T-helper 1 cell treated with Interleukin-12 subunit alpha and Interleukin-12 subunit beta and Interleukin-4 antibody, amounts not matched to agents 30 μg/mL and 1 μg/mL, for 36 hours (primary cell): ENCODE data around the gene RNF17.
"Not testable (repeated sequence)": the region's sequence is repeated elsewhere in the genome, so short reads cannot be mapped to it uniquely, and the experiment has no call there.

ENCODE experiments used
- H3K27ac Mint-ChIP-seq: one replicate; pipeline ENCODE4 v1.8.0; 2021; ENCODE audit warnings: mild to moderate bottlenecking, mixed read lengths
- H3K27me3 Mint-ChIP-seq: one replicate; pipeline ENCODE4 v1.8.0; 2021; ENCODE audit warnings: low read depth, mixed read lengths
- H3K36me3 Mint-ChIP-seq: one replicate; pipeline ENCODE4 v1.8.0; 2021; ENCODE audit warnings: low read depth, mixed read lengths
- H3K4me1 Mint-ChIP-seq: one replicate; pipeline ENCODE4 v1.8.0; 2021; ENCODE audit warnings: low read depth, mixed read lengths
- H3K4me3 Mint-ChIP-seq: one replicate; pipeline ENCODE4 v1.8.0; 2021; ENCODE audit warnings: mild to moderate bottlenecking, moderate library complexity, mixed read lengths
- H3K9me3 Mint-ChIP-seq: one replicate; pipeline ENCODE4 v1.8.0; 2021; ENCODE audit warnings: mixed read lengths

Gene RNF17

GRCh38 chr13:24763596-24764275 lies at the start of gene RNF17:
RNF17 (plus strand) TSS chr13:24764169; CDS start chr13:24764204, 35 bp downstream.
- Mint-ChIP-seq H3K4me3 (no peak within 1 kb of the TSS), H3K36me3 (no peaks in the 10 kb centered on the region), H3K9me3 (no peaks in the 10 kb centered on the region), H3K27ac (no peak within 1 kb of the TSS), H3K4me1 (no peaks in the 10 kb centered on the region), H3K27me3 (peaks cover 20% of the 10 kb centered on the region)

GRCh38 chr13:24716011-24716410 lies 48.0 kb upstream of the RNF17 start:
- H3K4me1 Mint-ChIP-seq, result peaks cover 11% of the 10 kb centered on the region
- no peak overlapping the region for H3K27ac Mint-ChIP-seq
- H3K9me3 Mint-ChIP-seq, result no peaks in the 10 kb centered on the region
- no peaks in the 10 kb centered on the region for H3K36me3 Mint-ChIP-seq
- no peak overlapping the region for H3K4me3 Mint-ChIP-seq
- H3K27me3 Mint-ChIP-seq, result peaks cover 31% of the 10 kb centered on the region

GRCh38 chr13:24716446-24716845 lies 47.5 kb upstream of the RNF17 start:
- peaks cover 29% of the 10 kb centered on the region for H3K27me3 Mint-ChIP-seq
- no peaks in the 10 kb centered on the region for H3K9me3 Mint-ChIP-seq
- no peaks in the 10 kb centered on the region for H3K36me3 Mint-ChIP-seq
- no peak overlapping the region for H3K4me3 Mint-ChIP-seq
- peaks cover 10% of the 10 kb centered on the region for H3K4me1 Mint-ChIP-seq
- H3K27ac Mint-ChIP-seq, result no peak overlapping the region

- H3K4me3 Mint-ChIP-seq, result no peak overlapping the region
- H3K27ac Mint-ChIP-seq, result no peak overlapping the region
- H3K27me3 Mint-ChIP-seq, result peaks cover 30% of the 10 kb centered on the region
- H3K9me3 Mint-ChIP-seq, result no peaks in the 10 kb centered on the region
- no peaks in the 10 kb centered on the region for H3K36me3 Mint-ChIP-seq
- peaks cover 9% of the 10 kb centered on the region for H3K4me1 Mint-ChIP-seq
Measured at GRCh38 chr13:24717217-24717616, 46.8 kb upstream of the RNF17 start.

- H3K4me3 Mint-ChIP-seq, result no peak overlapping the region
- H3K27me3 Mint-ChIP-seq, result peaks cover 27% of the 10 kb centered on the region
- H3K9me3 Mint-ChIP-seq, result no peaks in the 10 kb centered on the region
- no peak overlapping the region for H3K27ac Mint-ChIP-seq
- peaks cover 9% of the 10 kb centered on the region for H3K4me1 Mint-ChIP-seq
- no peaks in the 10 kb centered on the region for H3K36me3 Mint-ChIP-seq
Measured at GRCh38 chr13:24718192-24718965, 45.6 kb upstream of the RNF17 start.

- Mint-ChIP-seq H3K4me3 (no peak overlapping the region), H3K27me3 (peaks cover 29% of the 10 kb centered on the region), H3K9me3 (no peaks in the 10 kb centered on the region), H3K4me1 (peaks cover 9% of the 10 kb centered on the region), H3K36me3 (no peaks in the 10 kb centered on the region), H3K27ac (no peak overlapping the region)
Measured at GRCh38 chr13:24719139-24719538, 44.8 kb upstream of the RNF17 start.

GRCh38 chr13:24723206-24723605 lies 40.8 kb upstream of the RNF17 start:
- Mint-ChIP-seq H3K27ac (no peak overlapping the region), H3K27me3 (peaks cover 39% of the 10 kb centered on the region), H3K36me3 (no peaks in the 10 kb centered on the region), H3K9me3 (no peaks in the 10 kb centered on the region), H3K4me3 (no peak overlapping the region), H3K4me1 (peaks cover 9% of the 10 kb centered on the region)

GRCh38 chr13:24724714-24725113 lies 39.3 kb upstream of the RNF17 start:
- H3K9me3 Mint-ChIP-seq, result no peaks in the 10 kb centered on the region
- H3K36me3 Mint-ChIP-seq, result no peaks in the 10 kb centered on the region
- H3K4me3 Mint-ChIP-seq, result no peak overlapping the region
- peaks cover 10% of the 10 kb centered on the region for H3K4me1 Mint-ChIP-seq
- peaks cover 42% of the 10 kb centered on the region for H3K27me3 Mint-ChIP-seq
- no peak overlapping the region for H3K27ac Mint-ChIP-seq

- peaks cover 41% of the 10 kb centered on the region for H3K27me3 Mint-ChIP-seq
- H3K4me1 Mint-ChIP-seq, result peaks cover 10% of the 10 kb centered on the region
- H3K27ac Mint-ChIP-seq, result no peak overlapping the region
- no peaks in the 10 kb centered on the region for H3K36me3 Mint-ChIP-seq
- no peaks in the 10 kb centered on the region for H3K9me3 Mint-ChIP-seq
- H3K4me3 Mint-ChIP-seq, result no peak overlapping the region
Measured at GRCh38 chr13:24725379-24725778, 38.6 kb upstream of the RNF17 start.

GRCh38 chr13:24727731-24728601 lies 36.0 kb upstream of the RNF17 start:
- Mint-ChIP-seq H3K4me3 (no peak overlapping the region), H3K4me1 (peaks cover 10% of the 10 kb centered on the region), H3K36me3 (no peaks in the 10 kb centered on the region), H3K27me3 (peaks cover 47% of the 10 kb centered on the region), H3K27ac (no peak overlapping the region), H3K9me3 (no peaks in the 10 kb centered on the region)

- not testable (repeated sequence) for H3K27ac Mint-ChIP-seq, H3K36me3 Mint-ChIP-seq, H3K4me3 Mint-ChIP-seq, H3K9me3 Mint-ChIP-seq, H3K4me1 Mint-ChIP-seq
- peaks cover 31% of the 10 kb centered on the region for H3K27me3 Mint-ChIP-seq
Measured at GRCh38 chr13:24730873-24731567, 32.9 kb upstream of the RNF17 start.

GRCh38 chr13:24734950-24735349 lies 29.0 kb upstream of the RNF17 start:
- no peak overlapping the region for H3K27ac Mint-ChIP-seq
- no peaks in the 10 kb centered on the region for H3K36me3 Mint-ChIP-seq
- H3K4me1 Mint-ChIP-seq, result no peaks in the 10 kb centered on the region
- no peak overlapping the region for H3K4me3 Mint-ChIP-seq
- peaks cover 12% of the 10 kb centered on the region for H3K27me3 Mint-ChIP-seq
- H3K9me3 Mint-ChIP-seq, result no peaks in the 10 kb centered on the region

GRCh38 chr13:24737042-24737441 lies 26.9 kb upstream of the RNF17 start:
- no peaks in the 10 kb centered on the region for H3K4me1 Mint-ChIP-seq
- no peaks in the 10 kb centered on the region for H3K36me3 Mint-ChIP-seq
- no peaks in the 10 kb centered on the region for H3K27me3 Mint-ChIP-seq
- no peaks in the 10 kb centered on the region for H3K9me3 Mint-ChIP-seq
- no peak overlapping the region for H3K27ac Mint-ChIP-seq
- no peak overlapping the region for H3K4me3 Mint-ChIP-seq

GRCh38 chr13:24738366-24738847 lies 25.6 kb upstream of the RNF17 start:
- no peaks in the 10 kb centered on the region for H3K4me1 Mint-ChIP-seq
- H3K36me3 Mint-ChIP-seq, result no peaks in the 10 kb centered on the region
- H3K27ac Mint-ChIP-seq, result no peak overlapping the region
- no peaks in the 10 kb centered on the region for H3K27me3 Mint-ChIP-seq
- H3K4me3 Mint-ChIP-seq, result no peak overlapping the region
- no peaks in the 10 kb centered on the region for H3K9me3 Mint-ChIP-seq
